GM12878 (cell line): ENCODE results near the gene HIVEP2. TPM values are rescaled to one million over a fixed set of nuclear protein-coding genes. Genes with fewer than 3 reads are reported as not detected.

ENCODE experiments used
- BACH1 ChIP-seq: fragments of 450-650 bp; IDR thresholded peaks from 2 replicates; pipeline ENCODE4 v1.6.1; 2017; ENCODE audit warnings: mild to moderate bottlenecking, borderline replicate concordance
- BRCA1 ChIP-seq: IDR thresholded peaks from 2 replicates; pipeline ENCODE4 v1.6.1; 2011; ENCODE audit warnings: low read depth, low read length, improper control_type of control experiment
- CBX5 ChIP-seq: sonication (generic); IDR thresholded peaks from 2 replicates; pipeline ENCODE4 v1.6.1; 2016; ENCODE audit warnings: low read depth, moderate library complexity, mild to moderate bottlenecking, inconsistent platforms
- CHD2 ChIP-seq: IDR thresholded peaks from 2 replicates; pipeline ENCODE4 v1.6.1; 2011; ENCODE audit warnings: low read depth, low read length, improper control_type of control experiment, borderline replicate concordance
- CTCF ChIP-seq, 3 experiments: IDR thresholded peaks in 2 of 3; conservative IDR thresholded peaks in 1 of 3; 2 replicates each; pipeline ENCODE4 v1.5.1; 2011; ENCODE audit warnings: low read depth in 3 of 3, low read length in 3 of 3, mild to moderate bottlenecking in 3 of 3, control low read depth in 2 of 3, moderate library complexity in 2 of 3, inconsistent platforms in 1 of 3, mixed read lengths in 1 of 3; ENCODE audit not compliant: control insufficient read depth in 2 of 3, insufficient read depth in 1 of 3; ENCODE audit errors: extremely low read depth in 1 of 3
- EED ChIP-seq: sonication (generic); IDR thresholded peaks from 2 replicates; pipeline ENCODE4 v1.6.1; 2016; ENCODE audit warnings: antibody characterized with exemption, low read depth
- GATAD2B ChIP-seq: fragments of 450-650 bp; conservative IDR thresholded peaks from 2 replicates; pipeline ENCODE4 v1.6.1; 2017; ENCODE audit warnings: low read depth, mild to moderate bottlenecking, moderate library complexity
- IKZF2 ChIP-seq, 2 experiments: fragments of 450-650 bp; IDR thresholded peaks; 2 replicates each; pipeline ENCODE4 v1.6.1; 2017; ENCODE audit warnings: mild to moderate bottlenecking in 2 of 2, moderate library complexity in 2 of 2
- IRF4 ChIP-seq: IDR thresholded peaks from 2 replicates; pipeline ENCODE4 v1.6.1; 2011; ENCODE audit warnings: low read depth, low read length
- KDM1A ChIP-seq: fragments of 200-600 bp; sonication (generic); IDR thresholded peaks from 2 replicates; pipeline ENCODE4 v1.6.1; 2016; ENCODE audit warnings: borderline replicate concordance
- MTA3 ChIP-seq: IDR thresholded peaks from 2 replicates; pipeline ENCODE4 v1.6.1; 2012; ENCODE audit warnings: low read length, inconsistent platforms, borderline replicate concordance
- MYB ChIP-seq: fragments of 150-350 bp; IDR thresholded peaks from 2 replicates; pipeline ENCODE4 v1.6.1; 2014; ENCODE audit warnings: mild to moderate bottlenecking, low read depth, low read length, borderline replicate concordance
- RB1 ChIP-seq: fragments of 450-650 bp; formaldehyde crosslinking; IDR thresholded peaks from 2 replicates; pipeline ENCODE4 v1.6.1; 2017; ENCODE audit warnings: mild to moderate bottlenecking, borderline replicate concordance
- SIX5 ChIP-seq: IDR thresholded peaks from 2 replicates; pipeline ENCODE4 v1.6.1; 2011; ENCODE audit warnings: mild to moderate bottlenecking, low read depth, low read length, moderate library complexity; ENCODE audit not compliant: severe bottlenecking
- SMAD5 ChIP-seq: IDR thresholded peaks from 2 replicates; pipeline ENCODE4 v1.6.1; 2016; ENCODE audit warnings: antibody characterized with exemption, low read depth
- SMC3 ChIP-seq: IDR thresholded peaks from 2 replicates; pipeline ENCODE4 v1.6.1; 2011; ENCODE audit warnings: low read length, improper control_type of control experiment, borderline replicate concordance
- SRF ChIP-seq, 2 experiments: IDR thresholded peaks; 2 replicates each; pipeline ENCODE4 v1.6.1; 2011; ENCODE audit warnings: low read depth in 2 of 2, low read length in 2 of 2, mild to moderate bottlenecking in 1 of 2, moderate library complexity in 1 of 2
- TAF1 ChIP-seq: IDR thresholded peaks from 2 replicates; pipeline ENCODE4 v1.6.1; 2011; ENCODE audit warnings: mild to moderate bottlenecking, low read depth, low read length, borderline replicate concordance
- TCF7 ChIP-seq: IDR thresholded peaks from 2 replicates; pipeline ENCODE4 v1.6.1; 2014; ENCODE audit warnings: antibody characterized with exemption, borderline replicate concordance
- USF2 ChIP-seq: IDR thresholded peaks from 2 replicates; pipeline ENCODE4 v1.6.1; 2011; ENCODE audit warnings: low read depth, low read length, improper control_type of control experiment, borderline replicate concordance
- ZNF592 ChIP-seq: fragments of 450-650 bp; IDR thresholded peaks from 2 replicates; pipeline ENCODE4 v1.6.1; 2017; ENCODE audit warnings: mild to moderate bottlenecking, moderate library complexity
- ZSCAN29 ChIP-seq: fragments of 450-650 bp; IDR thresholded peaks from 2 replicates; pipeline ENCODE4 v1.6.1; 2017; ENCODE audit warnings: mild to moderate bottlenecking, moderate library complexity
- polyA plus RNA-seq, 11 experiments: library from polyadenylated mRNA; depleted of rRNA in 4 of 11; unstranded in 6 of 11; stranded (reverse) in 5 of 11; fragments of >200 nt; fragmentation: Nextera tagmentation in 4 of 11; fragmentation: Illumina TruSeq in 1 of 11; extraction: Ambion mirVana in 4 of 11; extraction: Trizol in 1 of 11; gene quantifications; 1 replicate in 1 of 11; 2 replicates in 10 of 11; pipeline versions ENCODE4 v1.2.1 to v1.2.3, GENCODE V29; 2011 to 2016; ENCODE audit warnings: inconsistent platforms in 2 of 11, missing spikeins in 2 of 11, low read depth in 1 of 11
- total RNA-seq, 4 experiments: library from RNA; depleted of rRNA in 3 of 4; stranded (reverse); fragments of >200 nt in 3 of 4; fragmentation: Illumina TruSeq in 1 of 4; extraction: Trizol in 1 of 4; gene quantifications; 2 replicates each; pipeline versions ENCODE4 v1.2.1 to v1.2.3, GENCODE V29; 2013 to 2021

HIVEP2 gene
- total and polyA plus RNA-seq, 10 of the 15 experiments (the other 5 are each of a cell fraction or from before 2014, with no cell fraction given) = 1.2 to 15.7 (median 10.2) TPM

GRCh38 chr6:142842418-142843261 lies 102.3 kb downstream of the HIVEP2 start (continued):
- TF ChIP-seq ZNF592 (peak; percentile 5; the same call in 1 of the 2 replicates), GATAD2B (peak; percentile 87), EED (peak; percentile 90), KDM1A (no peak), ZSCAN29 (no peak), SMAD5 (peak; percentile 61; the same call in 1 of the 2 replicates), IKZF2 (IDR thresholded peaks at IDR 0.05) (peak; percentile 66 to 71), CBX5 (peak; percentile 52; the same call in 1 of the 2 replicates), TCF7 (peak; percentile 10), CHD2 (peak; percentile 38; the same call in 1 of the 2 replicates), MTA3 (peak; percentile 74), RB1 (peak; percentile 48; the same call in 1 of the 2 replicates), MYB (no peak), SIX5 (no peak), USF2 (no peak), CTCF (IDR thresholded peaks at IDR 0.05 in 2 of 3, conservative IDR thresholded peaks at IDR 0.05 in 1 of 3; ENCODE audit: control insufficient read depth in 2 of 3, extremely low read depth in 1 of 3, insufficient read depth in 1 of 3, low read depth in 3 of 3, low read length in 3 of 3) (no peak), SRF (IDR thresholded peaks at IDR 0.05; ENCODE audit: low read depth in 2 of 2, low read length in 2 of 2) (no peak), TAF1 (0 out of 2 replicates have a peak, but pooled peaks have one; percentile 18), IRF4 (peak; percentile 76), BACH1 (peak; percentile 14; the same call in 1 of the 2 replicates), BRCA1 (no peak), SMC3 (peak; percentile 39; the same call in 1 of the 2 replicates)
